HG03575 (cell line): ENCODE data around the gene RHOC.
"Not testable (repeated sequence)": the region's sequence is repeated elsewhere in the genome, so short reads cannot be mapped to it uniquely, and the experiment has no call there.

ENCODE experiments used
- ATAC-seq: cut with Tn5 transposase; IDR thresholded peaks from one replicate; pipeline ENCODE4 v1.9.1; 2021; ENCODE audit not compliant: unreplicated experiment, insufficient number of reproducible peaks, low FRiP score; ENCODE audit errors: extremely low read depth

Gene RHOC

GRCh38 chr1:112706505-112707220, at the start of gene RHOC:
Gene RHOC (minus strand): TSS chr1:112707127. CDS start chr1:112703799, 3,328 bp downstream.
- no peak for ATAC-seq

DNA sequence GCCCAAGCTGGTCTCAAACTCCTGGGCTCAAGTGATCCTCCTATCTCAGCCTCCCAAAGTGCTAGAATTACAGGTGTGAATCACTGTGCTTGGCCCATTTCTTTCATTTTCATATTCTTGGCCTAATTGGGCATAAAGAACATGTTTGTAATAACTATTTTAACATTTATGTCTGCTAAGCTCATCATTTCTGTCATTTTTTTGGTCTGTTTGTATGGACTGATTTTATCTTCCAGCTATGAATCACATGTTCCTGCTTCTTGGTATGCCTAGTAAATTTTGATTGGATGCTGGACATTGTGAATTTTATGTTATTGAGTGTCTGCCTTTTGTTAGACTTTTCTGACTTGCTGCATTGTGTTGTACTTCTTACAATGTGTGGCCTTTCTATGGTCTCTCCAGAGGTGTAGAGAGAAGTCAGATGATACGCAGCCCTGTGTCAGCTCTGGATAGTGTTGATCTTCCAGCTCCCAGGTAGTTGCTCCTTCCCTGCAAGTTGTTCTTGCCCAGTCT, 47.2 kb upstream of the RHOC start:
- ATAC-seq: no peak

GRCh38 chr1:112748396-112748795, 41.5 kb upstream of the RHOC start:
- ATAC-seq: no peak

GRCh38 chr1:112744009-112744578, 37.2 kb upstream of the RHOC start:
- no peak for ATAC-seq

DNA sequence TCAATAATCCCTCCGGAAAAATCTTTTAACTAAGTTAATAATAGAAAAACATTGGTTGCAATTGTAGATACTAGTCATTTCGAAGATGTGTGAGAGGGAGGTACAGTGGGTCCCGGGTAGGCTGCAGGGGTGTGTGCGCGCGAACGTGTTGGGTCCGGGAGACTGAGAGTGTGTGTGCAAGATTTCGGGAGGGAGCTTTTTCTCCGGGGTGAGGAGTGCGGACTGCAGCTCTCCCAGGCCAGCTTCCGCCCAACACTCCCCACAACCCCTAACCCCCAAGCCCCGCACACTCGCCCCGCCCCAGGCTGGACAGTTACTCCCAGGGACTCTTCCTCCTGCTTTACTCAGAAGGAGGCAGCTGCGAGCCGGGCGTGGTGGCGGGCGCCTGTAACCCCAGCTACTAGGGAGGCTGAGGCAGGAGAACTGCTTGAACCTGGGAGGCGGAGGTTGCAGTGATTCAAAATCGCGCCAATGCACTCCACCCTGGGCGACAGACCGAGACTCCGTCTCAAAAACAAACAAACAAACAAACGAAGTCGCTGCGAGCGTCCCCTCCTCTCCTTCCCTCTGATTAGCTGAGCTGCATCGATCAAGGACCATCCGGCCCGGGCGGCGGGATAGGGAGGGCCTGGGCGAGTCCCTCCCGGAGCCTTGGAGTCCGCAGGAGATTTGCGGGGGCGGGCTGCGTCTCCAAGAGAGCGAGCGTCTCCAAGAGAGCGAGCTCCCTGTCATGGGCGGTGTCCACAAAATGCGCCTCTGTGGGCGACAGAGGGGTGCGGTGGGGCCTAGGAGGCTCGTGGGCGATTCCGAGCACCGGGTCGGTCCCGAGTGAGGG, 36.5 kb upstream of the RHOC start:
- no peak for ATAC-seq

DNA sequence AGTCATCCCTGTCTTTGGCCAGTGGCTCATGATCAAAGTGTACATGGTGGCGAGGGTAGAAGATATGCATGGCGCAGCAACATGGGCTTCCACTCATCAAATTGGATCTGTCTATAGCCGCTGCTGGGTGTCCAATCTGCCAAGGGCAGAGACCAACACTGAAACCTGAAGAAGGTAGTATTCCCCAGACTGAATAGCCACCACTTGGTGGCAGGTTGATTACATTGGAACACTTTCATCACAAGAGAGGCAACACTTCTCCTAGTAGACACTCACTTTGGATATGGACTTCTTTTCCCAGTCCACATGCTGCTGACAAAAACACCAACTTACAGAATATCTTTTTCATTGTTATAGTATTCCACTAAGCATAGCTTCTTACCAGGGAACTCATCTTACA, 30.6 kb upstream of the RHOC start:
- ATAC-seq: no peak

DNA sequence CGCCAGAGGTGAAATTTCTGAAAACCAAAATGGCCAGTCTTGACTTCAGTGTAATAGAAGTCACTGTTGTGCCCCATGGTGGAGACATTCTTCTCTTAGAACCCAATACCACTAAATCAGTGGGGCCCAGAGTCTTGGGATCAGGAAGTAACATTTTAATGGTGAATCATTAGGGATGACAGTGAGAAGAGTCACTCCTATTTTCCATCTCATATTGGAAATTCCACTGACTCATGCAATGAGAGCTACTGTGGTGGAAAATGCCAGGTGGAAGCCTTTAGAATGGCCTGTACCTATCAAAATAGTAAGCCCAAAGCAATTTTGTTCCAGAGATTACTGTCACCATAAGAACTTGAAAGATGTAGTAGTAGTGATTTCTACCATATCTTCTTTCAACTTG, 28.8 kb upstream of the RHOC start:
- no peak for ATAC-seq

DNA sequence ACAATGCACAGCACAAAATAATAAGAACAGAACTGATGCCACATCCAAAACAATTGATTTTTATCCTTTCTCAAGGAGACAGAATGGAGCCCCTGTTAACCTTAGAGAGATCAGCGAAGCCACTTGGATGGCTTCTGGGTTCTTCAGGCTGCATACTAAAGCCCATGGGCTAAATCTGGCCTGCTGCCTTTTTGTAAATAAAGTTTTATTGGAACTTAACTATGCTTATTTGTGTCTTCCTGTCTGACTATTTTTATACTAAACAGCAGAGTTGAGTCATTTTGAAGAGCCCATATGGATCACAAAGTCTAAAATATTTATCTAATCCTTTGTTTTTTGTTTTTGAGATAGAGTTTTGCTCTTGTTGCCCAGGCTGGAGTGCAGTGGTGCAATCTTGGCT, 24.5 kb upstream of the RHOC start:
- no peak for ATAC-seq

DNA sequence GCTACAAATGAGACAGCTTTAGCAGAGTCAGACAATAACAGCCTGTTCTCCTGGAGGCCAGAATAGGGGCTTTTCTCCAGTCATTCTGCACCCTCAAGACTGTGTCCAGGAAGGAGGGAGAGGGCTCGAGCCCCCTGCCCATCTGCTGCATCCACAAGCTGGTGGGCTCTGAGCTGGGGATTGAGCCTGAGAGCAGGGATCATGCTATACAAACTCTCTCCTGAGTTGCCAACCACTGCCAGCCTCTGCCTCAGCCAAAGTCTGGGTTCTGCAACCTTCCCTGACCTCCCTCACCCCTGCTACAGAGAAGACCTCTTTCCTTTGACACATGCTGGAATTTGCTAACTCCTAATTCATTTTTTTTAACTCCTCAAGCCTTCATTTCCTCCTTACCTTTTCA, 23.0 kb upstream of the RHOC start:
- no peak for ATAC-seq

DNA sequence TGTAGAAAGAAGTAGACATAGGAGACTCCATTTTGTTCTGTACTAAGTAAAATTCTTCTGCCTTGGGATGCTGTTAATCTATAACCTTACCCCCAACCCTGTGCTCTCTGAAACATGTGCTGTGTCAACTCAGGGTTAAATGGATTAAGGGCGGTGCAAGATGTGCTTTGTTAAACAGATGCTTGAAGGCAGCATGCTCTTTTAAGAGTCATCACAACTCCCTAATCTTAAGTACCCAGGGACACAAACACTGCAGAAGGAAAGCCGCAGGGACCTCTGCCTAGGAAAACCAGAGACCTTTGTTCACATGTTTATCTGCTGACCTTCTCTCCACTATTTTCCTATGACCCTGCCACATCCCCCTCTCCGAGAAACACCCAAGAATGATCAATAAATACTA, 22.1 kb upstream of the RHOC start:
- not testable (repeated sequence) for ATAC-seq

- not testable (repeated sequence) for ATAC-seq
Observed at GRCh38 chr1:112728306-112728971, 21.5 kb upstream of the RHOC start.

GRCh38 chr1:112727716-112728115, 20.8 kb upstream of the RHOC start:
- no peak for ATAC-seq

DNA sequence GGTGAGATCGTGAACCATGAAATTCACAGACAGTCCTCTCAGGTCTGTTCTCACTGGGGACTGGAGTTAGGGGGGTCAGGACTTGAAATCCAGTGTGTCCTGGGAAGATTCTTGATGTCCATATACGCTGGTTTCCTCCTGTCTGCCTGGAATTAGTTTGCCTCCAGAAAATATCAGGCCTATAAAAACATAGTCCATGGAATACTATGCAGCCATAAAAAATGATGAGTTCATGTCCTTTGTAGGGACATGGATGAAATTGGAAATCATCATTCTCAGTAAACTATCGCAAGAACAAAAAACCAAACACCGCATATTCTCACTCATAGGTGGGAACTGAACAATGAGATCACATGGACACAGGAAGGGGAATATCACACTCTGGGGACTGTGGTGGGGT, 17.3 kb upstream of the RHOC start:
- ATAC-seq: not testable (repeated sequence)

GRCh38 chr1:112723511-112723839, 16.5 kb upstream of the RHOC start:
- no peak for ATAC-seq

GRCh38 chr1:112722601-112723510, 15.9 kb upstream of the RHOC start:
- no peak for ATAC-seq

GRCh38 chr1:112721966-112722524, 15.1 kb upstream of the RHOC start:
- no peak for ATAC-seq

- not testable (repeated sequence) for ATAC-seq
Observed at GRCh38 chr1:112721294-112721693, 14.4 kb upstream of the RHOC start.

DNA sequence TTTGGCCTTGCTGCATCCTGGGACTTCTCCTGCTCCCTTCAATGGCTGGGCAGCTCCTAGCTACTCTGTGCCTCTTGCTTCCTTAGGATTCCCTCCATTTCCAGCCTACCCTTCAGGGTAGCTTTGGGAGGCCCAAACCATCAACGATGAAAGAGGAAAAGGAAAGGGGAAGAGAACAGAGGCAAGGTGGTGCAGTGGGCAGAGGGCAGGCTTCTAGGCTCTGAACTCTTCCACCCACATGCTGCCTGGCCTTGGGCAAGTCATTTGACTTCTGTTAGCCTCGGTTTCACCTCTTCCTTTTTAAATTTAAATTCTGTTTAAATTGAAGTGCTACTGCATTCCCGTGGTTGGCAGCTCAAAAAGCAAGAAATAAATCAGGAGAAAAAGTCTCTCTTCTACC, 13.9 kb upstream of the RHOC start:
- ATAC-seq: no peak
